WTC11 (cell line): Measurements from ENCODE around the gene ZNF431. TPM values are rescaled to one million over a fixed set of nuclear protein-coding genes. Genes with fewer than 3 reads are reported as not detected.

Experiments used
- ATAC-seq: fragments of 200-7000 bp; cut with Tn5 transposase; 2 replicates; pipeline ENCODE4 v1.10.0; 2021; ENCODE audit warnings: mild to moderate bottlenecking, moderate library complexity
- CTCF ChIA-PET: fragments of 300-600 bp; sonication (Branson Sonifier 250); formaldehyde crosslinking; loops from one replicate; lab custom pipeline; 2021; ENCODE audit warnings: antibody characterized with exemption; lab: Charles Lee
- POLR2A ChIA-PET: fragments of 350-600 bp; sonication (Branson Sonifier 250); formaldehyde crosslinking; loops from one replicate; lab custom pipeline; 2021; ENCODE audit warnings: antibody characterized with exemption; lab: Charles Lee
- DNase-seq: peaks from one replicate; pipeline ENCODE4 v3.0.0; 2021; ENCODE audit warnings: low spot score
- H3K27ac Mint-ChIP-seq: 2 replicates; pipeline ENCODE4 v1.8.0; 2021; ENCODE audit warnings: mixed read lengths
- H3K27me3 Mint-ChIP-seq: 2 replicates; pipeline ENCODE4 v1.8.0; 2021; ENCODE audit warnings: low read depth, mild to moderate bottlenecking, moderate library complexity, mixed read lengths
- H3K36me3 Mint-ChIP-seq: 2 replicates; pipeline ENCODE4 v1.8.0; 2021; ENCODE audit warnings: mixed read lengths
- H3K4me1 Mint-ChIP-seq: 2 replicates; pipeline ENCODE4 v1.8.0; 2022; ENCODE audit warnings: mixed read lengths
- H3K4me3 Mint-ChIP-seq: 2 replicates; pipeline ENCODE4 v1.8.0; 2021; ENCODE audit warnings: mild to moderate bottlenecking, moderate library complexity, mixed read lengths
- H3K9me3 Mint-ChIP-seq: 2 replicates; pipeline ENCODE4 v1.8.0; 2021; ENCODE audit warnings: mixed read lengths
- CBFB ChIP-seq: sonication (generic); formaldehyde crosslinking; IDR thresholded peaks from 2 replicates; pipeline ENCODE4 v1.8.1; 2022; ENCODE audit warnings: mild to moderate bottlenecking, low read depth, missing genetic modification reagents
- CREB1 ChIP-seq: sonication (generic); formaldehyde crosslinking; IDR thresholded peaks from 2 replicates; pipeline ENCODE4 v1.8.0; 2023; ENCODE audit warnings: mild to moderate bottlenecking, missing genetic modification reagents
- FOXJ3 ChIP-seq: sonication (generic); formaldehyde crosslinking; IDR thresholded peaks from 2 replicates; pipeline ENCODE4 v1.9.0; 2021; ENCODE audit warnings: missing genetic modification reagents, mild to moderate bottlenecking, borderline replicate concordance
- FOXP1 ChIP-seq: sonication (generic); formaldehyde crosslinking; IDR thresholded peaks from 2 replicates; pipeline ENCODE4 v1.8.0; 2022; ENCODE audit warnings: missing genetic modification reagents, mild to moderate bottlenecking, moderate library complexity, borderline replicate concordance
- GABPB1 ChIP-seq: sonication (generic); formaldehyde crosslinking; IDR thresholded peaks from 2 replicates; pipeline ENCODE4 v1.8.1; 2023; ENCODE audit warnings: mild to moderate bottlenecking, missing genetic modification reagents
- HMGA2 ChIP-seq: fragments of 250-450 bp; sonication (Bioruptor Pico); IDR thresholded peaks from 2 replicates; pipeline ENCODE4 v1.4.0; 2021; ENCODE audit warnings: mild to moderate bottlenecking, moderate library complexity
- IRF2 ChIP-seq: sonication (generic); formaldehyde crosslinking; IDR thresholded peaks from 2 replicates; pipeline ENCODE4 v1.8.0; 2022; ENCODE audit warnings: low read depth, missing genetic modification reagents, borderline replicate concordance
- JUN ChIP-seq: sonication (generic); formaldehyde crosslinking; IDR thresholded peaks from 2 replicates; pipeline ENCODE4 v1.8.0; 2023; ENCODE audit warnings: mild to moderate bottlenecking, missing genetic modification reagents
- KAT7 ChIP-seq: sonication (generic); formaldehyde crosslinking; IDR thresholded peaks from 2 replicates; pipeline ENCODE4 v1.8.1; 2023; ENCODE audit warnings: missing genetic modification reagents, mild to moderate bottlenecking, borderline replicate concordance
- NFATC4 ChIP-seq: fragments of 250-450 bp; sonication (Bioruptor Pico); IDR thresholded peaks from 2 replicates; pipeline ENCODE4 v1.9.0; 2021; ENCODE audit warnings: mild to moderate bottlenecking
- NR1H2 ChIP-seq: sonication (generic); formaldehyde crosslinking; IDR thresholded peaks from 2 replicates; pipeline ENCODE4 v1.9.0; 2021; ENCODE audit warnings: mild to moderate bottlenecking, moderate library complexity, missing genetic modification reagents
- NR2C2 ChIP-seq: sonication (generic); formaldehyde crosslinking; IDR thresholded peaks from 2 replicates; pipeline ENCODE4 v1.8.0; 2022; ENCODE audit warnings: mild to moderate bottlenecking, missing genetic modification reagents
- PRRX2 ChIP-seq: fragments of 250-450 bp; sonication (Bioruptor Pico); IDR thresholded peaks from 2 replicates; pipeline ENCODE4 v1.8.0; 2021; ENCODE audit warnings: mild to moderate bottlenecking
- SP1 ChIP-seq: sonication (generic); formaldehyde crosslinking; conservative IDR thresholded peaks from 2 replicates; pipeline ENCODE4 v1.8.1; 2022; ENCODE audit warnings: missing genetic modification reagents
- TP53 ChIP-seq: sonication (generic); formaldehyde crosslinking; IDR thresholded peaks from 2 replicates; pipeline ENCODE4 v1.8.1; 2023; ENCODE audit warnings: mild to moderate bottlenecking, missing genetic modification reagents
- ZNF138 ChIP-seq: sonication (generic); formaldehyde crosslinking; conservative IDR thresholded peaks from 2 replicates; pipeline ENCODE4 v1.8.1; 2022; ENCODE audit warnings: mild to moderate bottlenecking, moderate library complexity, missing genetic modification reagents
- ZNF219 ChIP-seq: sonication (generic); formaldehyde crosslinking; IDR thresholded peaks from 2 replicates; pipeline ENCODE4 v1.8.0; 2023; ENCODE audit warnings: missing genetic modification reagents, mild to moderate bottlenecking, borderline replicate concordance
- total RNA-seq: library from RNA; stranded (reverse); gene quantifications from 3 replicates; pipeline ENCODE4 v1.2.3, GENCODE V29; 2021
- TF ChIP-seq, protein P1 (sequence below): sonication (generic); formaldehyde crosslinking; IDR thresholded peaks from 2 replicates; pipeline ENCODE4 v1.8.1; 2022; ENCODE audit warnings: missing genetic modification reagents, borderline replicate concordance
- TF ChIP-seq, protein P2 (sequence below): fragments of 250-450 bp; sonication (Bioruptor Pico); IDR thresholded peaks from 2 replicates; pipeline ENCODE4 v2.1.2; 2022; ENCODE audit warnings: mild to moderate bottlenecking, moderate library complexity
- TF ChIP-seq, protein P3 (sequence below): sonication (generic); formaldehyde crosslinking; IDR thresholded peaks from 2 replicates; pipeline ENCODE4 v1.8.0; 2023; ENCODE audit warnings: missing genetic modification reagents
- TF ChIP-seq, protein P4 (sequence below): sonication (generic); formaldehyde crosslinking; IDR thresholded peaks from 2 replicates; pipeline ENCODE4 v1.8.1; 2022; ENCODE audit warnings: mild to moderate bottlenecking, missing genetic modification reagents, moderate library complexity, borderline replicate concordance
- TF ChIP-seq, protein P5 (sequence below): sonication (generic); formaldehyde crosslinking; IDR thresholded peaks from 2 replicates; pipeline ENCODE4 v1.8.1; 2023; ENCODE audit warnings: mild to moderate bottlenecking, missing genetic modification reagents

Gene ZNF431
- total RNA-seq, 1 experiment from 2014 or later, result 42.1 TPM

DNA sequence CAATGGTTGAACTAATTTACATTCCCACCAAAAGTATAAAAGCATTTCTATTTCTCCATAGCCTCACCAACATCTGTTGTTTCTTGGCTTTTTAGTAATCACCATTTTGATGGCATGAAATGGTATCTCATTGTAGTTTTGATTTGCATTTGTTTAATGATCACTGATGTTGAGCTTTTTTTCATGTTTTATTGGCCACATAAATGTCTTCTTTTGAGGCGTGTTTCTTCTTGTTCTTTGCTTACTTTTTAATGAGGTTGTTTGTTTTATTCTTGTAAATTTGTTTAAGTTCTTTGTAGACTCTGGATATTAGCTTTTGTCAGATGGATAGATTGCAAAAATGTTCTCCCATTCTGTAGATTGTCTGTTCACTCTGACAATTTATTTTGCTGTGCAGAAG, 31.7 kb upstream of the ZNF431 start:
- Mint-ChIP-seq H3K27me3 (no peaks in the 10 kb centered on the region), H3K9me3 (peaks cover 25% of the 10 kb centered on the region), H3K36me3 (peaks cover 62% of the 10 kb centered on the region), H3K4me1 (no peaks in the 10 kb centered on the region), H3K27ac (no peak overlapping the region), H3K4me3 (no peak overlapping the region)
- TF ChIP-seq NFATC4 (no peak), CBFB (CRISPR knock-in tag) (no peak), FOXP1 (CRISPR knock-in tag) (no peak), IRF2 (no peak), JUN (CRISPR knock-in tag) (no peak), NR2C2 (no peak), ZNF138 (no peak)
- TF ChIP-seq, protein P1, sequence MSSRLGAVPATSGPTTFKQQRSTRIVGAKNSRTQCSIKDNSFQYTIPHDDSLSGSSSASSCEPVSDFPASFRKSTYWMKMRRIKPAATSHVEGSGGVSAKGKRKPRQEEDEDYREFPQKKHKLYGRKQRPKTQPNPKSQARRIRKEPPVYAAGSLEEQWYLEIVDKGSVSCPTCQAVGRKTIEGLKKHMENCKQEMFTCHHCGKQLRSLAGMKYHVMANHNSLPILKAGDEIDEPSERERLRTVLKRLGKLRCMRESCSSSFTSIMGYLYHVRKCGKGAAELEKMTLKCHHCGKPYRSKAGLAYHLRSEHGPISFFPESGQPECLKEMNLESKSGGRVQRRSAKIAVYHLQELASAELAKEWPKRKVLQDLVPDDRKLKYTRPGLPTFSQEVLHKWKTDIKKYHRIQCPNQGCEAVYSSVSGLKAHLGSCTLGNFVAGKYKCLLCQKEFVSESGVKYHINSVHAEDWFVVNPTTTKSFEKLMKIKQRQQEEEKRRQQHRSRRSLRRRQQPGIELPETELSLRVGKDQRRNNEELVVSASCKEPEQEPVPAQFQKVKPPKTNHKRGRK (CRISPR knock-in tag), result no peak
- TF ChIP-seq, protein P2, sequence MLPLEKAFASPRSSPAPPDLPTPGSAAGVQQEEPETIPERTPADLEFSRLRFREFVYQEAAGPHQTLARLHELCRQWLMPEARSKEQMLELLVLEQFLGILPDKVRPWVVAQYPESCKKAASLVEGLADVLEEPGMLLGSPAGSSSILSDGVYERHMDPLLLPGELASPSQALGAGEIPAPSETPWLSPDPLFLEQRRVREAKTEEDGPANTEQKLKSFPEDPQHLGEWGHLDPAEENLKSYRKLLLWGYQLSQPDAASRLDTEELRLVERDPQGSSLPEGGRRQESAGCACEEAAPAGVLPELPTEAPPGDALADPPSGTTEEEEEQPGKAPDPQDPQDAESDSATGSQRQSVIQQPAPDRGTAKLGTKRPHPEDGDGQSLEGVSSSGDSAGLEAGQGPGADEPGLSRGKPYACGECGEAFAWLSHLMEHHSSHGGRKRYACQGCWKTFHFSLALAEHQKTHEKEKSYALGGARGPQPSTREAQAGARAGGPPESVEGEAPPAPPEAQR (CRISPR knock-in tag), result no peak
- TF ChIP-seq, protein P3, sequence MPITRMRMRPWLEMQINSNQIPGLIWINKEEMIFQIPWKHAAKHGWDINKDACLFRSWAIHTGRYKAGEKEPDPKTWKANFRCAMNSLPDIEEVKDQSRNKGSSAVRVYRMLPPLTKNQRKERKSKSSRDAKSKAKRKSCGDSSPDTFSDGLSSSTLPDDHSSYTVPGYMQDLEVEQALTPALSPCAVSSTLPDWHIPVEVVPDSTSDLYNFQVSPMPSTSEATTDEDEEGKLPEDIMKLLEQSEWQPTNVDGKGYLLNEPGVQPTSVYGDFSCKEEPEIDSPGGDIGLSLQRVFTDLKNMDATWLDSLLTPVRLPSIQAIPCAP (CRISPR knock-in tag), result no peak
- DNase-seq (no peak), ATAC-seq (no peak)
- CTCF ChIA-PET, result no interaction called here
- POLR2A ChIA-PET, result interaction anchor here (0.6 kb wide), 1 partner anchor 711 kb away, joined by 3 read pairs; no protein-coding TSS in a partner anchor

DNA sequence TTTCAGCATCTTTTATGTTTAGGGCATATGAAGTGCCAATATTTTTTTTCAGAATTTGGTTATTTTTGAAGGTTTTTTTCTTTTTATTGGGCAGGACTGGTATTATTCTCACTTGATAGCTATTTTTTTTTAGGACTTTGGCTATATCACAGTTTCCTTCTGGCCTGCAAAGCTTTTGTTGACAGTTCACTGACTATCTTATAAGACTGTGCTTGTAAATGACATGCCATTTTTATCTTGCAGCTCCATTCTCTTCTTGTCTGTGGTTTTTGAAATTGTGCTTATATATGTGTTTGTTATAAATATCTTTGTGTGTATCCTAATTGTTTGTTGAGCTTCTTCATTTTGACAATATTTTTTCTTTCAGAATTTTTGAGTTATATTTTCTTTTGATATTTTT, 26.4 kb upstream of the ZNF431 start:
- H3K9me3 Mint-ChIP-seq, result peaks cover 28% of the 10 kb centered on the region
- H3K4me1 Mint-ChIP-seq, result no peaks in the 10 kb centered on the region
- H3K4me3 Mint-ChIP-seq, result no peak overlapping the region
- ChIA-PET POLR2A (no interaction called here), CTCF (no interaction called here)
- no peak for ATAC-seq
- no peaks in the 10 kb centered on the region for H3K27me3 Mint-ChIP-seq
- no peak overlapping the region for H3K27ac Mint-ChIP-seq
- TF ChIP-seq, protein P4, sequence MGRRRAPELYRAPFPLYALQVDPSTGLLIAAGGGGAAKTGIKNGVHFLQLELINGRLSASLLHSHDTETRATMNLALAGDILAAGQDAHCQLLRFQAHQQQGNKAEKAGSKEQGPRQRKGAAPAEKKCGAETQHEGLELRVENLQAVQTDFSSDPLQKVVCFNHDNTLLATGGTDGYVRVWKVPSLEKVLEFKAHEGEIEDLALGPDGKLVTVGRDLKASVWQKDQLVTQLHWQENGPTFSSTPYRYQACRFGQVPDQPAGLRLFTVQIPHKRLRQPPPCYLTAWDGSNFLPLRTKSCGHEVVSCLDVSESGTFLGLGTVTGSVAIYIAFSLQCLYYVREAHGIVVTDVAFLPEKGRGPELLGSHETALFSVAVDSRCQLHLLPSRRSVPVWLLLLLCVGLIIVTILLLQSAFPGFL (CRISPR knock-in tag), result no peak
- TF ChIP-seq ZNF219 (no peak), HMGA2 (CRISPR knock-in tag) (no peak), CBFB (CRISPR knock-in tag) (no peak), PRRX2 (no peak), GABPB1 (CRISPR knock-in tag) (no peak), KAT7 (CRISPR knock-in tag) (no peak), FOXJ3 (CRISPR knock-in tag) (no peak), SP1 (CRISPR knock-in tag) (no peak)
- peaks cover 74% of the 10 kb centered on the region for H3K36me3 Mint-ChIP-seq
- DNase-seq, result no peak

DNA sequence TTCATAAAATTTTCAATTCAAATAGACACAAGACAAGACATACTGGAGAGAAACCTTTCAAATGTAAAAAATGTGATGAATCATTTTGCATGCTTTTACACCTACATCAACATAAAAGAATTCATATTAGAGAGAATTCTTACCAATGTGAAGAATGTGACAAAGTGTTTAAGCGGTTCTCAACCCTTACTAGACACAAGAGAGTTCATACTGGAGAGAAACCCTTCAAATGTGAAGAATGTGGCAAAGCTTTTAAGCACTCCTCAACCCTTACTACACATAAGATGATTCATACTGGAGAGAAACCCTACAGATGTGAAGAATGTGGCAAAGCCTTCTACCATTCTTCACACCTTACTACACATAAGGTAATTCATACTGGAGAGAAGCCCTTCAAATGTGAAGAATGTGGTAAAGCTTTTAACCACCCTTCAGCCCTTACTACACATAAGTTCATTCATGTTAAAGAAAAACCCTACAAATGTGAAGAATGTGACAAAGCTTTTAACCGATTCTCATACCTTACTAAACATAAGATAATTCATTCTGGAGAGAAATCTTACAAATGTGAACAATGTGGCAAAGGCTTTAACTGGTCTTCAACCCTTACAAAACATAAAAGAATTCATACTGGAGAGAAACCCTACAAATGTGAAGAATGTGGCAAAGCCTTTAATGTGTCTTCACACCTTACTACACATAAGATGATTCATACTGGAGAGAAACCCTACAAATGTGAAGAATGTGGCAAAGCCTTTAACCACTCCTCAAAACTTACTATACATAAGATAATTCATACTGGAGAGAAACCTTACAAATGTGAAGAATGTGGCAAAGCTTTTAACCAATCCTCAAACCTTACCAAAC, 24.6 kb upstream of the ZNF431 start:
- H3K9me3 Mint-ChIP-seq, result peaks cover 25% of the 10 kb centered on the region
- ChIA-PET CTCF (no interaction called here), POLR2A (no interaction called here)
- H3K4me3 Mint-ChIP-seq, result no peak overlapping the region
- H3K27me3 Mint-ChIP-seq, result no peaks in the 10 kb centered on the region
- H3K27ac Mint-ChIP-seq, result peak overlapping the region; percentile 31; the same call in 1 of the 2 replicates
- H3K4me1 Mint-ChIP-seq, result no peaks in the 10 kb centered on the region
- H3K36me3 Mint-ChIP-seq, result peaks cover 62% of the 10 kb centered on the region
- DNase-seq (no peak), ATAC-seq (no peak)
- TF ChIP-seq JUN (CRISPR knock-in tag), result no peak
- TF ChIP-seq CREB1, result no peak
- TF ChIP-seq, protein P4 (CRISPR knock-in tag), result no peak
- TF ChIP-seq, protein P5, sequence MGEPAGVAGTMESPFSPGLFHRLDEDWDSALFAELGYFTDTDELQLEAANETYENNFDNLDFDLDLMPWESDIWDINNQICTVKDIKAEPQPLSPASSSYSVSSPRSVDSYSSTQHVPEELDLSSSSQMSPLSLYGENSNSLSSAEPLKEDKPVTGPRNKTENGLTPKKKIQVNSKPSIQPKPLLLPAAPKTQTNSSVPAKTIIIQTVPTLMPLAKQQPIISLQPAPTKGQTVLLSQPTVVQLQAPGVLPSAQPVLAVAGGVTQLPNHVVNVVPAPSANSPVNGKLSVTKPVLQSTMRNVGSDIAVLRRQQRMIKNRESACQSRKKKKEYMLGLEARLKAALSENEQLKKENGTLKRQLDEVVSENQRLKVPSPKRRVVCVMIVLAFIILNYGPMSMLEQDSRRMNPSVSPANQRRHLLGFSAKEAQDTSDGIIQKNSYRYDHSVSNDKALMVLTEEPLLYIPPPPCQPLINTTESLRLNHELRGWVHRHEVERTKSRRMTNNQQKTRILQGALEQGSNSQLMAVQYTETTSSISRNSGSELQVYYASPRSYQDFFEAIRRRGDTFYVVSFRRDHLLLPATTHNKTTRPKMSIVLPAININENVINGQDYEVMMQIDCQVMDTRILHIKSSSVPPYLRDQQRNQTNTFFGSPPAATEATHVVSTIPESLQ (CRISPR knock-in tag), result no peak
- no peak for TF ChIP-seq TP53 (CRISPR knock-in tag)
- TF ChIP-seq, protein P3 (CRISPR knock-in tag), result no peak
- no peak for TF ChIP-seq NR1H2 (CRISPR knock-in tag)
